Measurements from ENCODE around the gene PITPNC1.

PITPNC1 gene

GRCh38 chr17:67491681-67492024 lies 114.6 kb downstream of the PITPNC1 start:
- TF ChIP-seq EZH2phosphoT487 (IDR thresholded peaks at IDR 0.05; ENCODE audit: low read length): no peak
- TF ChIP-seq EZH2 (optimal IDR thresholded peaks at IDR 0.05; ENCODE audit: low read depth, low read length): no peak
- TF ChIP-seq CTCF (IDR thresholded peaks at IDR 0.05; ENCODE audit: low read length): no peak

GRCh38 chr17:67492251-67492740 lies 115.2 kb downstream of the PITPNC1 start:
- no peaks in the 10 kb centered on the region for H4K20me1 ChIP-seq (ENCODE audit: insufficient read depth, low read length)
- H3K27ac ChIP-seq (ENCODE audit: low read length): no peak overlapping the region
- H3K4me2 ChIP-seq (ENCODE audit: low read depth, low read length): no peak overlapping the region
- DNase-seq: no peak
- no peaks in the 10 kb centered on the region for H3K27me3 ChIP-seq (replicated peaks; ENCODE audit: insufficient read depth, low read length)
- no peaks in the 10 kb centered on the region for H3K36me3 ChIP-seq (replicated peaks; ENCODE audit: insufficient read depth, low read length)
- H3K9me2 ChIP-seq (replicated peaks; ENCODE audit: insufficient read depth, low read length): no peaks in the 10 kb centered on the region
- H2AFZ ChIP-seq (ENCODE audit: low read length): no peak overlapping the region
- H3K4me3 ChIP-seq (ENCODE audit: low read length): no peak overlapping the region
- TF ChIP-seq EZH2 (optimal IDR thresholded peaks at IDR 0.05; ENCODE audit: low read depth, low read length) (no peak), CTCF (IDR thresholded peaks at IDR 0.05; ENCODE audit: low read length) (no peak)
- H3K79me2 ChIP-seq (ENCODE audit: low read length): no peaks in the 10 kb centered on the region
- H3F3A ChIP-seq (ENCODE audit: insufficient read depth, low read length): no peaks in the 10 kb centered on the region
- H3K9ac ChIP-seq (ENCODE audit: low read length): no peak overlapping the region
- H3K4me1 ChIP-seq (ENCODE audit: low read length): no peaks in the 10 kb centered on the region
- H3K9me3 ChIP-seq (replicated peaks; ENCODE audit: insufficient read depth, low read length): no peaks in the 10 kb centered on the region

More at GRCh38 chr17:67491681-67492024, 114.6 kb downstream of the PITPNC1 start:
- no peaks in the 10 kb centered on the region for H3K79me2 ChIP-seq (ENCODE audit: low read length)
- no peak overlapping the region for H3K4me2 ChIP-seq (ENCODE audit: low read depth, low read length)
- DNase-seq: no peak
- no peaks in the 10 kb centered on the region for H3K9me3 ChIP-seq (replicated peaks; ENCODE audit: insufficient read depth, low read length)
- H3K27ac ChIP-seq (ENCODE audit: low read length): no peak overlapping the region
- H2AFZ ChIP-seq (ENCODE audit: low read length): no peak overlapping the region
- H3K9me2 ChIP-seq (replicated peaks; ENCODE audit: insufficient read depth, low read length): no peaks in the 10 kb centered on the region
- H3K4me3 ChIP-seq (ENCODE audit: low read length): no peak overlapping the region
- no peaks in the 10 kb centered on the region for H3F3A ChIP-seq (ENCODE audit: insufficient read depth, low read length)
- no peaks in the 10 kb centered on the region for H4K20me1 ChIP-seq (ENCODE audit: insufficient read depth, low read length)
- no peak overlapping the region for H3K9ac ChIP-seq (ENCODE audit: low read length)
- no peaks in the 10 kb centered on the region for H3K4me1 ChIP-seq (ENCODE audit: low read length)
- H3K27me3 ChIP-seq (replicated peaks; ENCODE audit: insufficient read depth, low read length): no peaks in the 10 kb centered on the region
- no peaks in the 10 kb centered on the region for H3K36me3 ChIP-seq (replicated peaks; ENCODE audit: insufficient read depth, low read length)

GRCh38 chr17:67492824-67493517 lies 115.9 kb downstream of the PITPNC1 start:
- Histone ChIP-seq H3K9me3 (replicated peaks; ENCODE audit: insufficient read depth, low read length) (no peaks in the 10 kb centered on the region), H3K9ac (ENCODE audit: low read length) (no peak overlapping the region), H4K20me1 (ENCODE audit: insufficient read depth, low read length) (no peaks in the 10 kb centered on the region), H3K27me3 (replicated peaks; ENCODE audit: insufficient read depth, low read length) (no peaks in the 10 kb centered on the region), H3K79me2 (ENCODE audit: low read length) (no peaks in the 10 kb centered on the region), H3K27ac (ENCODE audit: low read length) (no peak overlapping the region), H3F3A (ENCODE audit: insufficient read depth, low read length) (no peaks in the 10 kb centered on the region), H3K4me1 (ENCODE audit: low read length) (no peaks in the 10 kb centered on the region), H3K36me3 (replicated peaks; ENCODE audit: insufficient read depth, low read length) (no peaks in the 10 kb centered on the region), H3K9me2 (replicated peaks; ENCODE audit: insufficient read depth, low read length) (no peaks in the 10 kb centered on the region), H2AFZ (ENCODE audit: low read length) (no peak overlapping the region), H3K4me3 (ENCODE audit: low read length) (no peak overlapping the region), H3K4me2 (ENCODE audit: low read depth, low read length) (no peak overlapping the region)
- no peak for TF ChIP-seq EZH2phosphoT487 (IDR thresholded peaks at IDR 0.05; ENCODE audit: low read length)
- no peak for TF ChIP-seq CTCF (IDR thresholded peaks at IDR 0.05; ENCODE audit: low read length)
- no peak for TF ChIP-seq EZH2 (optimal IDR thresholded peaks at IDR 0.05; ENCODE audit: low read depth, low read length)
- no peak for DNase-seq
